ENCODE measurements around the gene EXOSC3. TPM values are rescaled to one million over a fixed set of nuclear protein-coding genes. Genes with fewer than 3 reads are reported as not detected.
"Not testable (repeated sequence)": the region's sequence is repeated elsewhere in the genome, so short reads cannot be mapped to it uniquely, and the experiment has no call there.

EXOSC3 gene
- total RNA-seq, 2 experiments from 2014 or later, result 93.7 to 99.7 TPM

- Mint-ChIP-seq H3K4me1 (ENCODE audit: low read depth) (no peaks in the 10 kb centered on the region), H3K27me3 (ENCODE audit: low read depth) (no peaks in the 10 kb centered on the region), H3K36me3 (ENCODE audit: low read depth) (peaks cover 25% of the 10 kb centered on the region), H3K9me3 (peaks cover 2% of the 10 kb centered on the region), H3K4me3 (no peak overlapping the region), H3K27ac (no peak overlapping the region)
- CTCF ChIA-PET, result interaction anchor here (0.6 to 1.3 kb wide), 2 partner anchors 16 to 21 kb away, joined by 3 to 4 read pairs; partner anchors contain the start of gene EXOSC3
- intact Hi-C loops (cut with micrococcal nuclease), result no loop called here
- no peak for DNase-seq
These were observed 15.6 kb downstream of the EXOSC3 start for GRCh38 chr9:37769306-37769705.

GRCh38 chr9:37765263-37765662 is 19.6 kb downstream of the EXOSC3 start:
- CTCF ChIA-PET; DNase-seq; H3K9me3 Mint-ChIP-seq; H3K27me3 Mint-ChIP-seq (ENCODE audit: low read depth); H3K4me1 Mint-ChIP-seq (ENCODE audit: low read depth); intact Hi-C loops (cut with micrococcal nuclease); H3K27ac Mint-ChIP-seq; H3K4me3 Mint-ChIP-seq: not testable (repeated sequence)
- peaks cover 33% of the 10 kb centered on the region for H3K36me3 Mint-ChIP-seq (ENCODE audit: low read depth)

GRCh38 chr9:37761511-37761910 is 23.4 kb downstream of the EXOSC3 start:
- H3K4me1 Mint-ChIP-seq (ENCODE audit: low read depth), result peaks cover 10% of the 10 kb centered on the region
- CTCF ChIA-PET, result no interaction called here
- intact Hi-C loops (cut with micrococcal nuclease), result no loop called here
- H3K36me3 Mint-ChIP-seq (ENCODE audit: low read depth), result peaks cover 27% of the 10 kb centered on the region
- no peak for DNase-seq
- H3K27ac Mint-ChIP-seq, result no peak overlapping the region
- no peak overlapping the region for H3K4me3 Mint-ChIP-seq
- H3K9me3 Mint-ChIP-seq, result peaks cover 2% of the 10 kb centered on the region
- no peaks in the 10 kb centered on the region for H3K27me3 Mint-ChIP-seq (ENCODE audit: low read depth)

- H3K27me3 Mint-ChIP-seq (ENCODE audit: low read depth), result no peaks in the 10 kb centered on the region
- no peak for DNase-seq
- H3K4me3 Mint-ChIP-seq, result no peak overlapping the region
- CTCF ChIA-PET, result interaction anchor here (0.7 kb wide), 2 partner anchors 19 to 118 kb away, joined by 3 read pairs; no protein-coding TSS in a partner anchor
- peaks cover 2% of the 10 kb centered on the region for H3K9me3 Mint-ChIP-seq
- intact Hi-C loops (cut with micrococcal nuclease), result no loop called here
- H3K27ac Mint-ChIP-seq, result no peak overlapping the region
- H3K36me3 Mint-ChIP-seq (ENCODE audit: low read depth), result peaks cover 23% of the 10 kb centered on the region
- peaks cover 15% of the 10 kb centered on the region for H3K4me1 Mint-ChIP-seq (ENCODE audit: low read depth)
These were observed 24.3 kb downstream of the EXOSC3 start for GRCh38 chr9:37760416-37761161.

- Mint-ChIP-seq H3K4me3 (no peak overlapping the region), H3K36me3 (ENCODE audit: low read depth) (peaks cover 12% of the 10 kb centered on the region), H3K27me3 (ENCODE audit: low read depth) (no peaks in the 10 kb centered on the region), H3K4me1 (ENCODE audit: low read depth) (peaks cover 31% of the 10 kb centered on the region), H3K9me3 (no peaks in the 10 kb centered on the region), H3K27ac (no peak overlapping the region)
- CTCF ChIA-PET, result no interaction called here
- intact Hi-C loops (cut with micrococcal nuclease), result no loop called here
- DNase-seq, result no peak
These were observed 26.1 kb downstream of the EXOSC3 start for GRCh38 chr9:37758747-37759146.

GRCh38 chr9:37753489-37754190 is 31.2 kb downstream of the EXOSC3 start, which contains the start of gene TRMT10B:
Gene TRMT10B, plus strand, starts transcription at chr9:37753805. Its CDS starts 8,127 bp downstream, at chr9:37761932.
- H3K9me3 Mint-ChIP-seq, result no peaks in the 10 kb centered on the region
- no peaks in the 10 kb centered on the region for H3K27me3 Mint-ChIP-seq (ENCODE audit: low read depth)
- peak; percentile 77 for DNase-seq
- peaks cover 3% of the 10 kb centered on the region for H3K36me3 Mint-ChIP-seq (ENCODE audit: low read depth)
- peak within 1 kb of the TSS; percentile 96 for H3K4me3 Mint-ChIP-seq
- CTCF ChIA-PET, result no interaction called here
- intact Hi-C loops (cut with micrococcal nuclease), result loop anchor here (1.0 to 5.0 kb wide), 4 partner anchors 32 to 266 kb away; partner anchors contain the start of genes DCAF10, EXOSC3, POLR1E and SLC25A51
- peak within 1 kb of the TSS; percentile 85 for H3K27ac Mint-ChIP-seq
- H3K4me1 Mint-ChIP-seq (ENCODE audit: low read depth), result peaks cover 32% of the 10 kb centered on the region

GRCh38 chr9:37752642-37753488 is 32.0 kb downstream of the EXOSC3 start:
- intact Hi-C loops (cut with micrococcal nuclease), result loop anchor here (1.0 to 5.0 kb wide), 3 partner anchors 47 to 266 kb away; partner anchors contain the start of genes DCAF10, POLR1E and SLC25A51
- Mint-ChIP-seq H3K9me3 (no peaks in the 10 kb centered on the region), H3K4me3 (peak overlapping the region; percentile 96), H3K27me3 (ENCODE audit: low read depth) (no peaks in the 10 kb centered on the region), H3K27ac (peak overlapping the region; percentile 85), H3K36me3 (ENCODE audit: low read depth) (peaks cover 3% of the 10 kb centered on the region), H3K4me1 (ENCODE audit: low read depth) (peaks cover 32% of the 10 kb centered on the region)
- CTCF ChIA-PET, result interaction anchor here (0.9 kb wide), 1 partner anchor 336 kb away, joined by 3 read pairs; no protein-coding TSS in a partner anchor
- peak; percentile 14 for DNase-seq

GRCh38 chr9:37752112-37752511 is 32.8 kb downstream of the EXOSC3 start:
- not testable (repeated sequence) for H3K27me3 Mint-ChIP-seq (ENCODE audit: low read depth); H3K4me3 Mint-ChIP-seq; H3K36me3 Mint-ChIP-seq (ENCODE audit: low read depth); DNase-seq; H3K27ac Mint-ChIP-seq; H3K9me3 Mint-ChIP-seq
- CTCF ChIA-PET, result interaction anchor here (0.9 kb wide), 1 partner anchor 335 kb away, joined by 3 read pairs; no protein-coding TSS in a partner anchor
- peaks cover 30% of the 10 kb centered on the region for H3K4me1 Mint-ChIP-seq (ENCODE audit: low read depth)
- intact Hi-C loops (cut with micrococcal nuclease), result loop anchor here (5.0 kb wide), 1 partner anchor 265 kb away; the partner anchor contains the start of gene POLR1E

GRCh38 chr9:37751704-37752103 is 33.2 kb downstream of the EXOSC3 start:
- CTCF ChIA-PET; H3K36me3 Mint-ChIP-seq (ENCODE audit: low read depth); H3K9me3 Mint-ChIP-seq; H3K27me3 Mint-ChIP-seq (ENCODE audit: low read depth); H3K27ac Mint-ChIP-seq; H3K4me3 Mint-ChIP-seq; DNase-seq: not testable (repeated sequence)
- H3K4me1 Mint-ChIP-seq (ENCODE audit: low read depth), result peaks cover 29% of the 10 kb centered on the region
- intact Hi-C loops (cut with micrococcal nuclease), result loop anchor here (5.0 kb wide), 1 partner anchor 264 kb away; the partner anchor contains the start of gene POLR1E

- H3K36me3 Mint-ChIP-seq (ENCODE audit: low read depth), result peaks cover 3% of the 10 kb centered on the region
- DNase-seq, result no peak
- peaks cover 29% of the 10 kb centered on the region for H3K4me1 Mint-ChIP-seq (ENCODE audit: low read depth)
- no peaks in the 10 kb centered on the region for H3K9me3 Mint-ChIP-seq
- CTCF ChIA-PET, result no interaction called here
- no peak overlapping the region for H3K27ac Mint-ChIP-seq
- intact Hi-C loops (cut with micrococcal nuclease), result loop anchor here (5.0 kb wide), 1 partner anchor 264 kb away; the partner anchor contains the start of gene POLR1E
- no peak overlapping the region for H3K4me3 Mint-ChIP-seq
- H3K27me3 Mint-ChIP-seq (ENCODE audit: low read depth), result no peaks in the 10 kb centered on the region
These were observed 33.7 kb downstream of the EXOSC3 start for GRCh38 chr9:37751186-37751585.

- CTCF ChIA-PET, result interaction anchor here (1.1 kb wide), 1 partner anchor 34 kb away, joined by 4 read pairs; no protein-coding TSS in a partner anchor
- intact Hi-C loops (cut with micrococcal nuclease), result loop anchor here (5.0 kb wide), 2 partner anchors 318 to 653 kb away; partner anchors contain the start of gene SHB
- Mint-ChIP-seq H3K27me3 (ENCODE audit: low read depth) (no peaks in the 10 kb centered on the region), H3K27ac (no peak overlapping the region), H3K9me3 (no peaks in the 10 kb centered on the region), H3K4me3 (no peak overlapping the region), H3K4me1 (ENCODE audit: low read depth) (peaks cover 11% of the 10 kb centered on the region), H3K36me3 (ENCODE audit: low read depth) (peaks cover 2% of the 10 kb centered on the region)
- DNase-seq, result no peak
These were observed 35.7 kb downstream of the EXOSC3 start for GRCh38 chr9:37749129-37749528.

All from activated naive CD4-positive, alpha-beta T cell treated with anti-CD3 and anti-CD28 coated beads for 36 hours (primary cell).